Measurements from ENCODE around the gene TSPAN15.
"Not testable (repeated sequence)": the region's sequence is repeated elsewhere in the genome, so short reads cannot be mapped to it uniquely, and the experiment has no call there.

Gene TSPAN15

DNA sequence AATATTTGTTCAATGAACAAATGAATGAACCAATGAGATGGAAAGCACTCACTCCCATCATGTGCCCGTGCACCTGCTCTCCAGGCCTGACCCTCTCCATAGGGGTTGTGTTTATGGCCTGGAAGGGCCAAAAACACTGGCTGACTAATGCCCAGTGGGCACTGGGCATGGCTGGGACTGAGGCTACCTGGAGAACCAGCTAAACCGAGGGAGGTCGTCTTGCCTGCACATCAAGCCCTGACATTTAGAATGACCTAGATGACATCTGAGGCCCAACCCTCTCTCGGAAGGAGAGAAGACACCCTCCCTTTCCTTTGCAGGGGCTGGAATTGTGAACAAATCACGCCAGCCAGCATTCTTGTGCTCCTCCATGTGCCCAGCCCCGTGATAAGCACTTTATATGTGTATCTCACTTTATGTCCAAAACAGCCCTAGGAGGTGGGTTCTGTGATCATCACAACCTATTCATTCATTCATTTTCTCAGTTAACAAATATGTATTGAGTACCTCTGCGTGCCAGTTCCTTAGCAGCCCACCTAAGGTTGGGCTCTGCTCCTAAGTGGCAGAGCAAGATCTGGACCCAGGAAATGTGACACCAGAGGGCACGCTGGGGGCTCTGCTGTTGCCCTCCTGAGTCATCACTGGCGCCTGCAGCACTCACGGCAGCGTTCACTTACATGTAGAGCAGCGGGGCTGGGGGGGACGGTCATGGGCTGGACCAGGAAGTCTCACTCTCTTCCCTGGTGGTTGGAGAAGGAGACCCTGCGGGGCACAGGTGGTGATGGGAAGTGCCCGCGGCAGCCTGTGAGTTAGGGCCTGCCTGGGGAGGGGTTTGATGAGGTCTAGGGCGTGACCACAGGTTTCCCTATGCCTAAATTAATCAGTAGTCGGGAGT lies 52.0 kb downstream of the TSPAN15 start:
- DNase-seq (ENCODE audit: low read depth), result no peak

DNA sequence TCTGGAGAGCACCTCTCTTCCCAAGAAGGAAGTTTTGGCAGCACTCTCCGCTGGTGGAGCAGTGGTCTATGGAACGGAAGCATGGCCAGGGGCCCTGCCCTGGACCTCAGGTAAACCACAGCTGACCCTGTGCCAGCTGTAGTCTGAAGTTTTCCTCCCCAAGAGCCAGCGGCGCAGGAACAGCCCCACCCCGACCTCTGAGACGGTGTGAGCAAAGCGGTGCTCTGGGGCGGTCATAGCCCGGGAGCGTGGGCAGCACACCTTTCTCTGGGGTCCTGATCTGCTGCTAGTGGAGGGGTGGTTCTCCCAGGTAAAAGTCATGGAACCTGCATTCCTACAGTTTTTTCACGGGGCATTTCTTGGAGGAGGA lies 52.6 kb downstream of the TSPAN15 start:
- DNase-seq (ENCODE audit: low read depth), result no peak

DNA sequence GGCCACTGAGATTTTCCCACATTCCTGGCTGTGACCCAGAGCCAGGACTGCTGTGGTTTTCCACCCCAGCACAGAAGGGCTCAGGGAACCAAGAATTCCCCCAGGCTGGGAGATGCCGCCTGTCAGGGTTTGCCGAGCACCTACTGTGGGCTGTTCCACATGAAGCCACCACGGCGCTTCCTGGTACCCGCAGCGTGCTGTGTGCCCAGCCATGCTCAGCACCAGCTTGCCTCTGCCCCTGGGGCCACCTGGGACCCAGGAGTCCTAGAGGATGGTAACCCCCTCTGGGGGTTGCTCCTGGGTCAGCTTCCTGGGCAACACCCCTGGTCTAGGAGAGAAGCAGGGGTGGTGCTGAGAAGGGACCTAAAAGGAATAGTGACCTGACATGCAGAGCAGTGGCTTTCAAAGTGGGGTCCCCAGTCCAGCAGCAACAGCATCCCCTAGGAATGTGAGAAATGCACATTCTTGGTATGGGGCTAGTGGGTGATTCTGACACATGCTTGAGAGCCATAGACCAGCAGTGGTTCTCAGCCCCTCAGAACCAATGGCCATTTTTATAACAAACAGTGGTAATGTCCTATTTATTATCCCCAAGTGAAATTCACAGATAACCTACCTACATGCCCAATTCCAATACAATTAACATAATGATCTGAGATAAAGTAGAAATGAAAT lies 53.4 kb downstream of the TSPAN15 start:
- no peak for DNase-seq (ENCODE audit: low read depth)

DNA sequence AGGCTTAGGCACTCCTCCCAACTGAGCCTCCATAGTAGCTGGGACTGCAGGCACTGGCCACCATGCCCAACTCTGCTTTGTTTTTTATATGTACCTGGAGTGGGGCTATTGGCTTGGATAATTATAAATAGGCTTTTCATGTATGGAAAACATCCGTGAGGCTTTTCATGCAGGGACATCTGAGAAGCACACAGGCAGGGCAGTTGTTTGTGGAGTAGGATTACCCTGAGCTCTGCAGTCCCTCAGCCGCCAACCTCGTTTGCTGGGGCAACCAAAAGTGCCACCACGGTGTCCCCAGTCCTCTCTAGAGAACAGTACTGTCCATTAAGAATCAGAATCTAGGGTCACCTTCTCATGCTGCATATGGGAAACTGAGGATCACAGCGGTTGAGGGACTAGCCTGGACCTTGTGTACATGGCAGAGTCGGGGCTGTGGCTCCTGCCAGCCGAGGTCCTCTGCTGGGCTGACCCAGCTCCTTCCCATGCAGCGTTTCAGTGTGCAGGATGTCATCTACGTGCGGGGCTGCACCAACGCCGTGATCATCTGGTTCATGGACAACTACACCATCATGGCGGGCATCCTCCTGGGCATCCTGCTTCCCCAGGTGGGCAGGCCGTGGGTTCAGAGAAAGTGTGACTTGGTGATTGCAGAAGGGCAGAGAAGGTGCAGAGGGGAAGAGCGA lies 54.5 kb downstream of the TSPAN15 start:
- no peak for DNase-seq (ENCODE audit: low read depth)

DNA sequence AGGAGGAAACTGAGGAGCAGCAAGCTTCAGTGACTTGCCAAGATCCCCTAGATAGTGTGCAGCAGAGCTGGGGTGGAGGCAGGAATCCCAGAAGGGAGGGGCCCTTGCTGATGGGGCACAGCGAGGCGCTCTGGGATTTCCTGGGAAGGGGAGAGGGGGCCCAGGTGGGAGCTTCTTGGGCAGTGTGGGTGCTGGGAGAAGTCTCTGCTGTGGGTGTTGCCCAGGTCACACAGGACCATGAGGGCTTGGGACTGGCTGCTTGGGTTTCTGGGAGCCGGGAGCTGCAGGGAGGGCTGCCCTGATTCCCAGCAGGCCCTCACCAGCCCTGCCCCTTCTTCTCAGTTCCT lies 55.2 kb downstream of the TSPAN15 start:
- no peak for DNase-seq (ENCODE audit: low read depth)

DNA sequence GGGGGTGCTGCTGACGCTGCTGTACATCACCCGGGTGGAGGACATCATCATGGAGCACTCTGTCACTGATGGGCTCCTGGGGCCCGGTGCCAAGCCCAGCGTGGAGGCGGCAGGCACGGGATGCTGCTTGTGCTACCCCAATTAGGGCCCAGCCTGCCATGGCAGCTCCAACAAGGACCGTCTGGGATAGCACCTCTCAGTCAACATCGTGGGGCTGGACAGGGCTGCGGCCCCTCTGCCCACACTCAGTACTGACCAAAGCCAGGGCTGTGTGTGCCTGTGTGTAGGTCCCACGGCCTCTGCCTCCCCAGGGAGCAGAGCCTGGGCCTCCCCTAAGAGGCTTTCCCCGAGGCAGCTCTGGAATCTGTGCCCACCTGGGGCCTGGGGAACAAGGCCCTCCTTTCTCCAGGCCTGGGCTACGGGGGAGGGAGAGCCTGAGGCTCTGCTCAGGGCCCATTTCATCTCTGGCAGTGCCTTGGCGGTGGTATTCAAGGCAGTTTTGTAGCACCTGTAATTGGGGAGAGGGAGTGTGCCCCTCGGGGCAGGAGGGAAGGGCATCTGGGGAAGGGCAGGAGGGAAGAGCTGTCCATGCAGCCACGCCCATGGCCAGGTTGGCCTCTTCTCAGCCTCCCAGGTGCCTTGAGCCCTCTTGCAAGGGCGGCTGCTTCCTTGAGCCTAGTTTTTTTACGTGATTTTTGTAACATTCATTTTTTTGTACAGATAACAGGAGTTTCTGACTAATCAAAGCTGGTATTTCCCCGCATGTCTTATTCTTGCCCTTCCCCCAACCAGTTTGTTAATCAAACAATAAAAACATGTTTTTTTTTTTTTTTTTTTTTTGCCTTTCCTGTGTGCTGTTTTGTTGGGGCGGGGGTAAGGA lies 55.8 kb downstream of the TSPAN15 start:
- DNase-seq (ENCODE audit: low read depth), result no peak

DNA sequence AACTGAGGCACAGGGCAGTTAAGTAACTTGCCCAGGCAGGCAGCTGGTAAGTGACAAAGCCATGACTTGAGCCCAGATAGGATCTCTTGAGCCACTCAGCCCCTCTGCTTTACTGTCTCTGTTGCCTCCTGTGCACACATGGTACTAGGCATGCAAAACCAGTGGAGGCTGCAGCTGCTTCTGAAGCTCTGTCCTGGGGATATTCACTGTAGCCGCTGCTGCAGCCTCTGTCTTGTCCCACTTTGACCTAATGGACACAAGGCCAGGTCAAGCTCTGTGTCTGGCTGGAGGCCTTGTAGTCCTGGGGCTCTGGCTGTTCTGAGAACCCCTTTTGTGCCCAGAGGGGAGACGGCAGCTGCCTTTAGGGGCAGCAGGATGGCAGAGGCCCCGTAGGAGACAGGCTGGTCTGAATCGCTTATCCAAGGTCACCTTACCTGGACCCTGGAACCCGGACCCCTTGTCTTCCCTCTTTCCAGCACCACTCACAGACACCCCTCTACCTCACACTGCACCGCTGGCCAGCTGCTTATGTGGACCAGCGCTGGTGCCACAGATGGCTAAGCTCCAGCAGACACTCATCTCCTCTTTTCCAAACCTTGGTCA lies 57.6 kb downstream of the TSPAN15 start:
- DNase-seq (ENCODE audit: low read depth), result no peak

DNA sequence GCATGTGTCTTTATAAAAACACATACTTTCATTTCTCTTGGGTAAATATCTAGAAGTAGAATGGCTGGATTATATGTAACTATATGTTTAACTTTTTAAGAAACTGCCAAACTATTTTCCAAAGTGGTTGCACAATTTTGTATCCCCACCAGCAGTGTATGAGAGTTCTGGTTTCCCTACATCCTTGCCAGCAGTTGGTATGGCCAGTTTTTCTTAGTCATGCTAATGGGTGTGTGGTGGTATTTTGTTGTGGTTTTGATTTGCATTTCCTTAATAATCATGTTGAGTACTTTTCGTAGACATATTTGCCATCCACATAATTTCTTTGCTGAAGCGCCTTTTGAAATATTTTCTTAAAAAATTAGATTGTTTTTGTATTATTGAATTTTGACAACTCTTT lies 61.6 kb downstream of the TSPAN15 start:
- DNase-seq (ENCODE audit: low read depth), result no peak

DNA sequence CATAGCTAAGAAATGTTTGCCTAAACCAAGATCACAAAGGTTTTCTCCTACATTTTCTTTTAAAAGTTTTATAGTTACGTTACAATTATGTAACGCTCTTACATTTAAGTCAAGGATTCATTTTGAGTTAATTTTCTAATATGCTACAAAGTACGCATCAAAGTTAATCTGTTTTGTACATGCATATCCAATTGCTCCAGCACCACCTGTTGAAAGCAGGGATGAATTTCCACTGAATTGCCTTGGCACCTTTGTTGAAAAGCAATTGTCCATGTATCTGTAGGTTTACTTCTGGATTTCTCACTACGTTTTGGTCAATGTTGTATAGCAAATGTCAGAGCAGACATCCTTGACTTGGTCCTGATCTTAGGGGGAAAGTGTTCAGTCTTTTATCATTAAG lies 62.4 kb downstream of the TSPAN15 start:
- DNase-seq (ENCODE audit: low read depth), result no peak

DNA sequence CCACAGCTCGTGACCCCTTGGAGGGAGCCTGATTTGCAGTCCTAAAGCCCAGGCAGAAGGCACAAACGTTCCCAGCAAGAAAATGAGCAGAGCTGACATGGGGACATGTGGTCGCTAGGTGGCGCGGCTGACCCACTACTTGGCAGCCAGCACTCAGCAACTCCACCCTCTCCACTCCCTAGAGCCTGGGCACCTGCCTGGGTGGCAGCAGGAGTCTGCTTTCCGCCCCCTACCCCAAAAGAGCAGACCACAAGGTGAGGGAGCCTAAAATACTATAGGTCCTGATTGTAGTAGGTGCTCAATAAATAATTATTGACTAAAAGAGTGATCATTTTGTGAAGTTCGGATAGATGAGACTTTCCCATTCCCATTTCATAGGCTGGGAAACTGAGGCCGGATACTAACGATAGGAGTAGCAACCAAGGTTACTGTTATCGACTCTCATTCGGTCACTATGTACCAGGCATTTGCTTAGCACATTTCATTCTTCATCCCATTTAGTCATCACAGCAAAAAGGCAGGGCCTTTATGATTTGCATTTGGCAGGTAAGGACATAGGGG lies 64.5 kb downstream of the TSPAN15 start:
- no peak for DNase-seq (ENCODE audit: low read depth)

DNA sequence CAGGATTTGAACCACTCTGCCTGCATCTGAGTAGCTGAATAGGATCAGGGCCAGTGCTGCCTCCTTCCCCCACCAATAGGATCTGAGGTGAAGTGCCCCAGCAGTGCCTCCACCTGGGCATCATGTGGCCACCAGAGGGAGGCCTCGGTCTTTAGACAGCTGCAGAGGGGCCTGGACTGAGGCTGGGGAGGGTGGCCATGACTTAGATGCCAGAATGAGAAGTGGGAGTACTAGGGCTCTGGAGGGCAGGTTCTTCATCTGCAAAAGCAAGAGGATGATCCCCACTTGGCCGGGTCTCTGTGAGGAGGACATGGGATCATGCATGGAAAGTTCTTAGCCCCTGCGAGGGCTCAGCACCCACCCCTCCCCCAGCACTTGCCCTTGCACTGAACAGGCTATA lies 65.1 kb downstream of the TSPAN15 start:
- no peak for DNase-seq (ENCODE audit: low read depth)

DNA sequence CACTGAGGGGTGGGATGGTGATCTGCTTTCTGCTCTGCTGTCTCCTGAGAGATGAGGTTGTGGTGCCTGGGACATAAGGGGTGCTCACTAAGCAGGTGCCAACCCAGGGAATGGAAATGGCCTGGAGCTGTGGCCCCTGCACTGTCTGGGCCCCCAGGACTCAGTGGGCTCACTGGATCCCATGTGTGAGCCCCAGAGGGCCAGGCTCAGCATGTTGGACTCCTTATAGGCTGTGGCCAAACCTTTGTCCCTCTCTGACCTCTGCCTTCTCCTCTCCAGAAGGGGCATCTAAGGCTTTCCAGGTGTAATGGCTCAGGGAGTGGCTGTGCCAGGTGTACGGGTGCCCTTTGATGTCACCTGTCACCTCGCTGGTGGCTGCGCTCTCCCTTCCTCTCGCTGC lies 65.5 kb downstream of the TSPAN15 start:
- no peak for DNase-seq (ENCODE audit: low read depth)

DNA sequence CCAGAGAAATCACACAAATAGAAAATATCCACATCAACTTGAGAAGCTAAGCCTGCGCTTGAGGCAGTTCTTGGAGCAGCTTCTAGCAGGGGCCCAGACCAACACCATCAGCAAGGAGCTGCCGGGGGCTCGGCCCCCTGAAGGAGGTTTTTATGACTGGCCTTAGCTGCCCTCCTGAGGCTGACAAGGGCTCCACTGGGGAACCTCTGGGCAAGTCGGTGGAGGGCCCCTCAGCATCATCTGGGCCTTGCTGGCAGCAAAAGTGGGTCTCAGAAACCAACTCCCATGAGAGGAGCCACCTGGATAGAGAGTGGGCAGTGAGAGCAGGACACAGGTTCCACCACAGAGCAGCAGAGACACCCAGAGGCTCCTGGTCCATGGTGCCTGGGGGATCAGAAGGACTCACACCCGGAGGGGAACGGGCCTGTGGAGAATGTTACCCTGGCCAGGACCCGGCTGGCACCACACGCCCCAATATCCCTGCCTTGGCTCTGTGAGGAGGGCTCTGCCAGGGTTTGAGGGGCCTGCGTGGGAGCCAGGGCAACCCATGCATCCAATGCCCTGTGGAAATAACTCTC lies 66.1 kb downstream of the TSPAN15 start:
- DNase-seq (ENCODE audit: low read depth), result no peak

DNA sequence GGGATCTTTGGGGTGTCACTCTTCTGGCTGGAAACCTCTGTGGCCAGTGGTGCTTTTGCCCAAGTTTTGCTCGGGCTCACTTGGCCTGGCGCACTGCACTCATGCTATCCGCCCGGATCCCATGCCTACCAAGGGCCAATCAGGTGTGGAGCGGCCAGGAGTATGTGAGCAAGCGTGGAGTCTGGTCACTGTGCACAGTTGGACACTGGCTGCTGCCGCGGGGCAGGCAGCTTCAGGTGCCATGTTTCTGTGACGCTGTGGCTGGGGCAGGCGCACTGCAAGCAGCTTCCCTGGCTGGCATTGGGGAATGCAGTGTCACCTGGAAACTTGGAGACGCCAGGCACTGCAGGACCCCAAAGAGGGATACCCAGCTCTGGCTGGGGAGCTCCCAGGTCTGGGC lies 76.7 kb downstream of the TSPAN15 start:
- DNase-seq (ENCODE audit: low read depth), result no peak

DNA sequence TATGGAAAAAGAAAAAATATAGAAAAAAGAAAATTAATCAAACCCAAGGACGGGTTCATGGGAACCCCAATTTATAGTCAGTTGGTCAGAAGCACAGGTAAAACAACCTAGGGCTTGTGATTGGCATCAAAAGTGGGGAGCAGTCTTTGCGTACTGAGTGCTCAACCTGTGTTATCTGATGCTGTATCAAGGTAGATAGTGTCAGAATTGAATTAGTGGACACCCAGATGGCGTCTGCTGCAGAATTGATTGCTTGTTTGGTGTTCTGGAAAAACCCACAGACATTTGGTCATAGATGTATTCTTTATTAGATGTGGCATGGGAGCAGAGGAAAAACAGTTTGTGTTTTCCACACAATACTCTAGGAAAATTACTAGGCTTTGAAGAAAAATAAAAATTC lies 82.4 kb downstream of the TSPAN15 start:
- DNase-seq (ENCODE audit: low read depth), result no peak

DNA sequence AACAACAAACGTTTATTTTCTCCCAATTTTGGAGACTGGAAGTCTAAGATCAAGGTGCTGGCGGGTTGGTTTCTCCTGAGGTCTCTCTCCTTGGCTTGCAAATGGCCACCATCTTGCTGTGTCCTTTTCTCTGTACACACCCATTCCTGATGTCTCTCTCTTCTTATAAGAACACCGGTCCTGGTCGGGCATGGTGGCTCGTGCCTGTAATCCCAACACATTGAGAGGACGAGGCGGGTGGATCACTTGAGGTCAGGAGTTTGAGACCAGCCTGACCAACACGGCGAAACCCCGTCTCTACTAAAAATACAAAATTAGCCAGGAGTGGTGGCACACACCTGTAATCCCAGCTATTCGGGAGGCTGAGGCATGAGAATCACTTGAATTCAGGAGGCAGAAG lies 85.3 kb downstream of the TSPAN15 start:
- DNase-seq (ENCODE audit: low read depth), result not testable (repeated sequence)

DNA sequence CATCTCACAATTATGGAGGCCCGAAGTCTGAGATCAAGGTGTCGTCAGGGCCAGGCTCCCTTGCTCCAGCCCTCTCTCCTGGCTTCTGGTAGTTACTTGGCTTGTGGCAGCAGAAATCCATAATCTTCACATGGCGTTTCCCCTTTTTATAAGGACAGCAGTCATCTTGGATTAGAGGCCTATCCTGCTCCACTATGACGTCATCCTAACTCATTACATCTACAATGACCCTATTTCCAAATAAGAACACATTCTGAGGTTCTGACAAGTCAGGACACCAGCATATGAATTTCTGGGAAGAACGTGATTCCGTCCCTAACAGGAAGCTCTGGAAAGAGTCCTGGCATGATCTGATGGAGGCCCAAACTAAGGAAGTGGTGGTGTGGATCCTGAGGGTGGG lies 86.2 kb downstream of the TSPAN15 start:
- no peak for DNase-seq (ENCODE audit: low read depth)

DNA sequence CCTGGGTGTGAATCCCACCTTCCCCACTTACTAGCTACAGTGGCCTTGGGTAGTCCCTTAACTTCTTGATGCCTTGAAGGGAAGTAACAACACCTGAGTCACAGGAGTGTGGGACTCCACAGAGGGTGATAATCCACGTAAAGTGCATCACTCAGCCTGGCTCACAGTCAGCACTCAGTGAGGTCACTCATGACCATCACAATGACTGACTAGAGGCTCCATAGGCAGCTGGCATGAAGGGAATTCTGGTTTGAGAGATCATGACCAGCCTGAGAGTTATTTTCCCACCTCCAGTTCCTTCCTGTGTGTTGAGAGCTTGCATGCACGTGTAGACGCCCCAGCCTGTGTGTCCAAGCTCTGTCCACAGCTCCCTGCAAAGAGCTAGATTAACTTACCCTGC lies 87.2 kb downstream of the TSPAN15 start:
- no peak for DNase-seq (ENCODE audit: low read depth)

DNA sequence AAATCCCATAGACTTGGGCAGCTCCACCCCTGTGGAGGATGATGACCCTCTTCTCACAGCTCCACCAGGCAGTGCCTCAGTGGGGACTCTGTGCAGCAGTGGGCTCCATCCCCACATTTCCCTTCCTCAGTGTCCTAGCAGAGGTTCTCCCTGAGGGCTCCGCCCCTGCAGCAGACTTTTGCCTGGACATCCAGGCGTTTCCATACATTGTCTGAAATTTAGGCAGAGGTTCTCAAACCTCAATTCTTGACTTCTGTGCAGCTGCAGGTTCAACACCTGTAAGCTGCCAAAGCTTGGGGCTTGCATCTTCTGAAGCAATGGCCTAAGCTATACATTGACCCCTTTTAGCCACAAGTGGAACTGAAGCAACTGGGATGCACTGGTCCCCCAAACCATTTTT lies 90.2 kb downstream of the TSPAN15 start:
- DNase-seq (ENCODE audit: low read depth), result no peak

DNA sequence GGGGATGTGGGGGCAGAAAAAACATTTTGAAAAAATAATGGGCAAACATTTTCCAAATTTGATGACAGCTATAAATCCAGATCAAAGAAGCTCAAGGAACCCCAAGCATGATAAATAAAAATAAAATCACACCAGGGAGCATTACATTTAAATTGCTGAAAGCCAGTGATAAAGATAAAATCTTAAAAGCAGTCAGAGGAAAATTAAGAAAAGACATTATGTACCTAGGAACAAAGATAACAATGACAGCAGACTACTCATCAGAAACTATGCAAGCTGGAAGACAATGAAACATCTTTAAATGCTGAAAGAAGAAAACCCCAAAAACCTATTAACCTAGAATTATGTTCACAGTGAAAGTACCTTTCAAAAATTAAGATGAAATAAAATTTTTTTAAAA lies 98.7 kb downstream of the TSPAN15 start:
- DNase-seq (ENCODE audit: low read depth), result no peak

DNA sequence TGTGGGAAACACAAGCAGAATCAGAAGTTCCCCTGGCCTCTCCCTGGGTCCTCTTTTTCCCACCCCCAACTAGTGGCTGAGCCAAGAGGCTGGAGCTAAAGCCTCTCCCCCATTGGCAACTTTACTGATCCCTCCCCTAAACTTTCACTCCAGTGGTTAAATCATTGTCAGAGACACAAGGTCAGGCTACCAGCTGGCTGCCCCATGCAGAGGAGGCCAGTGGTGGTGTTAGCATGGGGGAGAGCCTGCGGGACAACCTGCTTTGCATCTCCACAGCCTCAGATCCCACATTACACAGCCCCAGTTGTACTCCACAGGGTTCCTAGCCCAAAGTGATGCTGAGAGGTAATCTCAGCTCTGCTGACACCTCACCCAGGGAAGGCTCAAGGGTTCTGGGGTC lies 101.0 kb downstream of the TSPAN15 start:
- no peak for DNase-seq (ENCODE audit: low read depth)

Measured in GM04503 (cell line).